Keratinocyte (primary cell): ENCODE measurements around the gene MASP2. TPM values are rescaled to one million over a fixed set of nuclear protein-coding genes. Genes with fewer than 3 reads are reported as not detected.
"Not testable (repeated sequence)": the region's sequence is repeated elsewhere in the genome, so short reads cannot be mapped to it uniquely, and the experiment has no call there.

Source experiments
- DNase-seq: peaks from one replicate; pipeline ENCODE4 v3.0.0-alpha.2; 2011; ENCODE audit warnings: low read depth, missing footprints, low spot score
- FAIRE-seq: peaks from 2 replicates; lab custom pipeline; 2011; peaks lifted over from hg19 to GRCh38; lab: Jason Lieb, UNC
- H2AFZ ChIP-seq: 2 replicates; pipeline ENCODE4 v1.6.0; 2012; ENCODE audit warnings: low read length, control low read depth, inconsistent platforms; ENCODE audit not compliant: control insufficient read depth
- H3K27ac ChIP-seq: 2 replicates; pipeline ENCODE4 v1.5.1; 2011; ENCODE audit warnings: low read length; ENCODE audit not compliant: control insufficient read depth, insufficient read depth
- H3K27me3 ChIP-seq: 3 replicates; pipeline ENCODE4 v1.6.0; 2011; ENCODE audit warnings: low read length; ENCODE audit not compliant: control insufficient read depth, insufficient read depth; ENCODE audit errors: extremely low read depth
- H3K36me3 ChIP-seq, 2 experiments: 2 replicates in 1 of 2; 3 replicates in 1 of 2; pipeline ENCODE4 v1.5.1; 2011; ENCODE audit warnings: low read length in 2 of 2, mild to moderate bottlenecking in 1 of 2; ENCODE audit not compliant: control insufficient read depth in 2 of 2, insufficient read depth in 2 of 2; ENCODE audit errors: extremely low read depth in 1 of 2
- H3K4me1 ChIP-seq: 3 replicates; pipeline ENCODE4 v1.5.1; 2011; ENCODE audit warnings: low read length; ENCODE audit not compliant: control insufficient read depth, insufficient read depth; ENCODE audit errors: extremely low read depth
- H3K4me2 ChIP-seq: 3 replicates; pipeline ENCODE4 v1.6.0; 2011; ENCODE audit warnings: low read depth, low read length; ENCODE audit not compliant: control insufficient read depth, insufficient read depth; ENCODE audit errors: extremely low read depth
- H3K4me3 ChIP-seq, 3 experiments: fragments of 200-600 bp in 1 of 3; sonication (generic) in 1 of 3; 2 replicates in 2 of 3; 3 replicates in 1 of 3; pipeline ENCODE4 v1.5.1; 2011 to 2016; ENCODE audit warnings: low read length in 3 of 3, mild to moderate bottlenecking in 3 of 3, control low read depth in 2 of 3, inconsistent platforms in 1 of 3, low read depth in 1 of 3, mixed read lengths in 1 of 3, mixed run types in 1 of 3, moderate library complexity in 1 of 3; ENCODE audit not compliant: control insufficient read depth in 2 of 3, insufficient read depth in 2 of 3; ENCODE audit errors: extremely low read depth in 1 of 3
- H3K79me2 ChIP-seq: 2 replicates; pipeline ENCODE4 v1.6.0; 2012; ENCODE audit warnings: low read length; ENCODE audit not compliant: control insufficient read depth, insufficient read depth
- H3K9ac ChIP-seq: 3 replicates; pipeline ENCODE4 v1.6.0; 2011; ENCODE audit warnings: low read length; ENCODE audit not compliant: control insufficient read depth, insufficient read depth; ENCODE audit errors: extremely low read depth
- H3K9me1 ChIP-seq: 3 replicates; pipeline ENCODE4 v1.6.0; 2011; ENCODE audit warnings: low read length; ENCODE audit not compliant: control insufficient read depth, insufficient read depth; ENCODE audit errors: extremely low read depth
- H3K9me3 ChIP-seq: 2 replicates; pipeline ENCODE4 v1.5.1; 2012; ENCODE audit warnings: low read depth, low read length; ENCODE audit not compliant: control insufficient read depth
- H4K20me1 ChIP-seq: 3 replicates; pipeline ENCODE4 v1.6.0; 2011; ENCODE audit warnings: low read length; ENCODE audit not compliant: control insufficient read depth, insufficient read depth; ENCODE audit errors: extremely low read depth
- CTCF ChIP-seq, 3 experiments: IDR thresholded peaks in 1 of 3; conservative IDR thresholded peaks in 1 of 3; optimal IDR thresholded peaks in 1 of 3; 2 replicates in 2 of 3; 3 replicates in 1 of 3; pipeline versions ENCODE3 to v1.5.1; 2011; ENCODE audit warnings: low read length in 3 of 3, mild to moderate bottlenecking in 3 of 3, moderate library complexity in 2 of 3, control low read depth in 1 of 3, inconsistent platforms in 1 of 3; ENCODE audit not compliant: insufficient read depth in 2 of 3; ENCODE audit errors: extremely low read depth in 1 of 3
- EZH2 ChIP-seq: IDR thresholded peaks from one replicate; pipeline ENCODE4 v1.6.1; 2012; ENCODE audit warnings: inconsistent platforms, mild to moderate bottlenecking, low read length, moderate library complexity
- dilution Hi-C: fragments of 300-500 bp; cut with MboI; formaldehyde crosslinking; loops from one replicate; pipeline ENCODE4 v1.7.0; 2020; ENCODE audit warnings: low sequenced_read_pairs; ENCODE audit not compliant: extremely low pct_ligation_motif_present
- polyA plus RNA-seq, 5 experiments: library from polyadenylated mRNA; depleted of rRNA in 3 of 5; stranded (reverse) in 3 of 5; stranded (forward) in 1 of 5; unstranded in 1 of 5; fragments of >200 nt; gene quantifications; 1 replicate in 1 of 5; 2 replicates in 3 of 5; 3 replicates in 1 of 5; pipeline versions ENCODE4 v1.2.1 to v1.2.3, GENCODE V29; 2011 to 2012; ENCODE audit warnings: missing spikeins in 2 of 5, low read depth in 1 of 5, low replicate concordance in 1 of 5

Gene MASP2
- polyA plus RNA-seq, 1 donor (not counting 4 experiments of a cell fraction or from before 2014, with no cell fraction given) = 0.03 TPM

GRCh38 chr1:10990828-10991227 lies 56.2 kb downstream of the MASP2 start:
- no peak overlapping the region for H3K9ac ChIP-seq
- dilution Hi-C loops = no loop called here
- no peak for FAIRE-seq

GRCh38 chr1:10989920-10990516 lies 57.0 kb downstream of the MASP2 start:
- not testable (repeated sequence) for FAIRE-seq, DNase-seq

More at GRCh38 chr1:10990828-10991227, 56.2 kb downstream of the MASP2 start:
- Histone ChIP-seq H3K27ac (no peak overlapping the region), H3K79me2 (no peaks in the 10 kb centered on the region), H2AFZ (no peak overlapping the region), H3K4me3 (no peak overlapping the region), H3K4me2 (no peak overlapping the region), H3K9me1 (no peaks in the 10 kb centered on the region), H3K4me1 (no peaks in the 10 kb centered on the region), H4K20me1 (no peaks in the 10 kb centered on the region), H3K36me3 (no peaks in the 10 kb centered on the region), H3K27me3 (no peaks in the 10 kb centered on the region), H3K9me3 (no peaks in the 10 kb centered on the region)
- DNase-seq = no peak
- TF ChIP-seq EZH2 = no peak
- no peak for TF ChIP-seq CTCF (optimal IDR thresholded peaks at IDR 0.05 in 1 of 3, IDR thresholded peaks at IDR 0.05 in 1 of 3, conservative IDR thresholded peaks at IDR 0.05 in 1 of 3; ENCODE audit: extremely low read depth in 1 of 3, insufficient read depth in 2 of 3, low read length in 3 of 3)

GRCh38 chr1:10989095-10989494 lies 57.9 kb downstream of the MASP2 start:
- Histone ChIP-seq H3K27me3 (no peaks in the 10 kb centered on the region), H3K4me3 (no peak overlapping the region), H3K36me3 (no peaks in the 10 kb centered on the region), H4K20me1 (no peaks in the 10 kb centered on the region), H3K27ac (no peak overlapping the region), H3K4me1 (no peaks in the 10 kb centered on the region), H3K9ac (no peak overlapping the region), H3K9me1 (no peaks in the 10 kb centered on the region), H3K4me2 (no peak overlapping the region), H2AFZ (no peak overlapping the region), H3K9me3 (no peaks in the 10 kb centered on the region), H3K79me2 (no peaks in the 10 kb centered on the region)
- TF ChIP-seq EZH2 (no peak), CTCF (optimal IDR thresholded peaks at IDR 0.05 in 1 of 3, IDR thresholded peaks at IDR 0.05 in 1 of 3, conservative IDR thresholded peaks at IDR 0.05 in 1 of 3; ENCODE audit: extremely low read depth in 1 of 3, insufficient read depth in 2 of 3, low read length in 3 of 3) (no peak)
- dilution Hi-C loops = no loop called here
- DNase-seq (no peak), FAIRE-seq (no peak)

More at GRCh38 chr1:10989920-10990516, 57.0 kb downstream of the MASP2 start:
- H3K27me3 ChIP-seq, H3K4me1 ChIP-seq, H3K36me3 ChIP-seq, H3K9me3 ChIP-seq, dilution Hi-C loops, H2AFZ ChIP-seq, H3K9ac ChIP-seq, H4K20me1 ChIP-seq, H3K4me2 ChIP-seq, H3K27ac ChIP-seq, H3K9me1 ChIP-seq, H3K79me2 ChIP-seq, H3K4me3 ChIP-seq: not testable (repeated sequence)
